Muscle of back (tissue), 13 donors: Measurements from ENCODE around the gene C9. TPM values are rescaled to one million over a fixed set of nuclear protein-coding genes. Genes with fewer than 3 reads are reported as not detected.
"Not testable (repeated sequence)": the region's sequence is repeated elsewhere in the genome, so short reads cannot be mapped to it uniquely, and the experiment has no call there.

Experiments
- DNase-seq, 3 donors: peaks; one replicate each; pipeline versions ENCODE4 v3.0.0 to v3.0.0-alpha.2; 2013
- long read RNA-seq, 9 donors: transcript quantifications; one replicate each; lab custom pipeline, GENCODE V29; 2026
- polyA plus RNA-seq, 10 donors: library from polyadenylated mRNA; unstranded; fragments of 120-200 nt; gene quantifications; one replicate each; pipeline ENCODE4 v1.2.1, GENCODE V29; 2013; ENCODE audit not compliant: insufficient read length in 10 of 10

The C9 gene
- polyA plus RNA-seq = under 1 TPM; 0.20 to 0.53 (median 0.43) TPM
- long read RNA-seq, donor 1 = 0 reads
- long read RNA-seq, donor 2 = 0 reads
- long read RNA-seq, donor 3 = 0 reads
- long read RNA-seq, donor 4 = 0 reads
- long read RNA-seq, donor 5 = 0 reads
- long read RNA-seq, donor 6 = 0 reads
- long read RNA-seq, donor 7 = 0 reads
- long read RNA-seq, donor 8 = 0 reads
- long read RNA-seq, donor 9 = 0 reads

DNA sequence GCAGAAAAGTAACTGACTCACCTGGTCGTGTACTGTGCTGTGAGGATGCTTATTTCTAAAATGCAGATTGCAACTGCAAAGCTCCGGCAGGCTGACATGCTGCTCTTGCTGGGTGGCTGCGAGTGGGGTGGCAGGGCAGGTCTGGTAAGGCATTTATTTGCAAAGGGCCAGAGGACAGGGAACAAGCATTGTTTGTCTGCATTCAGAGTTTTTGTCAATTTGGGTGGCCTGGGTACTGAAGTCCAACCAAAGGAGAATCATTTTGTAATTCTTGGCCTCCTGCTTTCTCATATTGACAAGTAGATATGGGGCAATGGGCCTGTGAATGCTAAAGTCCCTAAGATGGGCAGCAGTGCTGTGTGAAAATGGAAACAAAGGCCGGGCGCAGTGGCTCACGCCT, at the start of gene C9:
C9 (minus strand) TSS at position 129 of the 400 bp plus-strand sequence; CDS start at position 98, 31 bp downstream.
- DNase-seq = no peak

DNA sequence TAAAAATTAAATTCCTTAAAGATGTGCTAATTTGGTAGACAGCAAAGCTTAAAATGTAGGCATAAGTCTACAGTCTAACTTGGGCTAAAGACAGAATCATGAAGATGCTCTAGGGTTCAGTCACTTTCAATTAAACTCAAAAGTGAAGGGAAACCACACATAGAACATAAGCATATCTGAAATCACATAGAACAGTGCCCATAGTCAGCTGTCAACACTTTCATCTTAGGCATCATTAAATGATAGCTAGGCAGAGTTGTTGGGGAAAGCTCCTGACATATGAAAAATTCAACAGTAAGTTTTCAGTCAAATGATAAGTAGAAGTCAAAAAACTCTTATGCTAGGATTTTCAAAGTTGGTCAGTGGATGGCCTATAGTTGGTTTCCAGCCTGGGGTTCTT, 49.5 kb upstream of the C9 start:
- no peak for DNase-seq

DNA sequence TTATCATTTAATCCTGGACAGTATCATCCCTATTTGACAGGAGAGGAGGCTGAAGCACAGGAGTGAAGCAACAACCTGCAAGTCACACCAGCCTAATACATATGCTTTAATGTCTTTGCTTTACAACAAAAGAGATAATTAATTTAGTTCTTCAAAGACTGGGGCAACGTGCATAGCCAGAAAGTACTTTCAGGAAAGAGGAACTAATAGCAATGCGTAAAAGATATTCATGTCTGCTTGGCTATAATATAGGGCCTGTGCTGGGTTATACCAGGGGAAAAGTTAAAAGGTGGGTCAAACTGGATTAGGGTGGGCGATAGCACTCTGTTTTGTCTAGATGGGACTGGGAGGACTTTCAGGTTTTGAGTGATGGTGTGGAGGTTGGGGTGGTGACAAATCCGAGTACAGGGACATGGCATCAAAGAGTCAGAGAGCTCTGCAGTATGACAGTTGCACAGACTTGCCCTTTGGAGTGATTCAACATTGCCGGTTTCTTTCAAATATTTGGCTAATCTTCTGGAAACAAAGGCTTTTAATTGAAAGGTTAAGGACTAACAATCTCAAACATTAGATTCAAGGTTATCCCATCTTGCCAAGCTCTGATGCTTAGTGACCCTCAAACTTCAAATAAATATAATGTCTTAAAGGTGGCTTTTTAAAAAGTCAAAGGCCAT, 48.6 kb upstream of the C9 start:
- DNase-seq = no peak

DNA sequence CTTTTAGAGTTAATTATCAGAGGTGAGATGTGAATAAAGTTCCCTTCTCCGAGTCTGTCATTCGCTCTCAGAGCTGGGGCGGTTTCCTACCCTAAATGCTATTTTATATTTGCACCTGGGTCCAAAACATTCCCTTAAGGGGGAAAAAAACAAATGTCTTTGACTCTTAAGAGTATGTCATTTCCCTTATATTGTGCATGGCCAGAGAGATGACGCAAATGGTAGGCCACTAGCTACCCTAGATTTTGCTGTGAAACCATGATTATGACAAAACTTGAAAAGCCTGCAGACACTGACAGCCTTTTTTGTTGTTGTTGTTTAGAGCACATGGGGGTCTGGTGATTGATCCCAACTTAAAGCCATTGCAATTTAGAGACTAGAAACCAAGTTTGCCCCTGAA, 47.7 kb upstream of the C9 start:
- no peak for DNase-seq

DNA sequence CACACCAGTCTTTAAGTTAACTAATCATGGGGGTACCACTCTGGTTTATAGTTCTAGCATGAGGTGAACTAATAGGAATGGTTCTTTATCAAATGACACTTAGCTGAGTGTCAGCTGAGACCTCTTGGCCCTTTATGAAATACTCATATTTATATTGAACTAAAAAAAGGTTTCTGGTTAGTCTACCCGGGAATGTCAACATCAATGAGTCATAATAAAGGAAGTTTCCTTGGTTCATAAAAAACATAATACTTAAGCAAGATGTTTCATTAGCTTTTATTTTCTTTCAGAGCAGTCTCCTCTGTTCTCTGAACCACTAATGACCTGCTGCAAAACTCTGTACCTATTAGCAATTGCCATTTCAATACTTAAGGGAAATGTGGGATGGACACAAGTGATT, 46.8 kb upstream of the C9 start:
- peak in 1 of 3 donors; percentile 46 for DNase-seq

DNA sequence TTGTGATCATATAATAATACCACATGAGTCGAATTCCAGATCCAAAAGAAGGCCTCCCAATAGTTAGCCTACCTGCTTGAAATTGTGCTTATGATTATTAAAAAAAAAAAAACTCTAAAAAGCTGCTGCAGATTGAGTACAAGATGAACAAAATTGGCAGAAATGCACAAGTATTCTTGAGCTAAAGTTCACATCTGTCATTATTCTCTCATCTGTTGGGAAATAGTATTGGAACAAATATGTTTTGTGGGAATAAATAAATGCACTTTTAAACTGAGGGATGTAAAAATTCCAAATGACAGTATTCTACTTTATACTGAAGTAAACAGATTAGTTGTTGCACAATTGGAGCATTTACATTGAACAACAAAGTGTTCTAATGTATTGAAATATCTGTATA, 44.7 kb upstream of the C9 start:
- DNase-seq = peak in 1 of 3 donors; percentile 58

DNA sequence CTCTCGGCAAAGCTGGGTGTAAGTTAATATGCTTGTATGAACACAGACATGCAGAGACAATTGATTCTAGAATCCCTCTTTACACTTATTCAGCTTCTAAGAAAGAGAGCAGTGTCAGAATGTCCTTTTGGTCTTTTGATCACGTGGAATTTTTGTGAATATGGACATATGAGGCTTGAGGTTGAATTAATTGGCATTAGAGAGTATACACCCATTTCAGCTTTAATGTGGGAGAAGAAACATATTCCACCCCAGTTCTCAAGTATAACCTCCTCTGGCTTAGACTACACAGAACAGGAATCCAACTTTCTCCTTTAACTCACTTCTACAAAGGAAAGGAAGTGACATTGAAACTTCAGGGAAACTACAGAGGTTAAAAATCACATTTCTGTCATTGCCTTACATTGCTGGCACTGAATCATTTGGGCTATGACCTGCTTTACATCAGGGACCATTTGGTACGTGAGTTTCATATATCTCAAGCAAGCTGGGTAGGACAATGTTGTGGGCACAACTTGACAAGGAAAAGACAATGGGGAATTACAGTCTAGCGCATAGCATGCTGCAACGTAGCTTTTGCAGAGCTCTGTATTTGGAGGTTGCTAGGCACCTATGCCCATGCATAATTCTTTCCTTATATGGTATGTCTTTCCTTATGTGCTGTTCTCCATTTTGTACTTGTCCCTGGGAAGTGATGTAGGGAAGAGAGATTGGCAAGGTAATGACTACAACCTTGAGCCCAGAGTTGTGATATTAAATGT, 41.0 kb upstream of the C9 start:
- DNase-seq = no peak

DNA sequence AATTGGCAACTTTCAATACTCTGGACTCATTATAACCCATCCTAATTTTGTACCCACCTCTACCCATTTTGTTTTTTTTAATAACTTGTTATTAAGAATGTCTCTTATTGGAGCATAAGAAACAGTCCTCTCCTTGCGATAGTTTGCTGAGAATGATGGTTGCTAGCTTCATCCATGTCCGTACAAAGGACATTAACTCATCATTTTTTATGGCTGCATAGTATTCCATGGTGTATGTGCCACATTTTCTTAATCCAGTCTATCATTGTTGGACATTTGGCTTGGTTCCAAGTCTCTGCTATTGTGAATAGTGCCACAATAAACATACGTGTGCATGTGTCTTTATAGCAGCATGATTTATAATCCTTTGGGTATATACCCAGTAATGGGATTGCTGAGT, 39.5 kb upstream of the C9 start:
- not testable (repeated sequence) for DNase-seq

DNA sequence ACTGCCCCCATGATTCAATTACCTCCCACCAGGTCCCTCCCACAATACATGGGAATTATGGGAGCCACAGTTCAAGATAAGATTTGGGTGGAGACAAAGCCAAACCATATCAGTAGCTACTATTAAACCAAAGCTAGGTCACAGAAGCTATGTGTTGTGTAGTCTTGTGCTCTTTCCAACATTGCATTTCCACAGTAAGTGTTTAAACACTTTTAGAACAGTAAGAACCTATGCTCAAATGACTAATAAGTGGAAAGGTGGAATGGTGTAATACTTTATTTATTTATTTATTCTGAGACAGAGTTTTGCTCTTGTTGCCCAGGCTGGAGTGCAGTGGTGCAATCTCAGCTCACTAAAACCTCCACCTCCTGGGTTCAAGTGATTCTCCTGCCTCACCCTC, 37.8 kb upstream of the C9 start:
- DNase-seq = not testable (repeated sequence)

DNA sequence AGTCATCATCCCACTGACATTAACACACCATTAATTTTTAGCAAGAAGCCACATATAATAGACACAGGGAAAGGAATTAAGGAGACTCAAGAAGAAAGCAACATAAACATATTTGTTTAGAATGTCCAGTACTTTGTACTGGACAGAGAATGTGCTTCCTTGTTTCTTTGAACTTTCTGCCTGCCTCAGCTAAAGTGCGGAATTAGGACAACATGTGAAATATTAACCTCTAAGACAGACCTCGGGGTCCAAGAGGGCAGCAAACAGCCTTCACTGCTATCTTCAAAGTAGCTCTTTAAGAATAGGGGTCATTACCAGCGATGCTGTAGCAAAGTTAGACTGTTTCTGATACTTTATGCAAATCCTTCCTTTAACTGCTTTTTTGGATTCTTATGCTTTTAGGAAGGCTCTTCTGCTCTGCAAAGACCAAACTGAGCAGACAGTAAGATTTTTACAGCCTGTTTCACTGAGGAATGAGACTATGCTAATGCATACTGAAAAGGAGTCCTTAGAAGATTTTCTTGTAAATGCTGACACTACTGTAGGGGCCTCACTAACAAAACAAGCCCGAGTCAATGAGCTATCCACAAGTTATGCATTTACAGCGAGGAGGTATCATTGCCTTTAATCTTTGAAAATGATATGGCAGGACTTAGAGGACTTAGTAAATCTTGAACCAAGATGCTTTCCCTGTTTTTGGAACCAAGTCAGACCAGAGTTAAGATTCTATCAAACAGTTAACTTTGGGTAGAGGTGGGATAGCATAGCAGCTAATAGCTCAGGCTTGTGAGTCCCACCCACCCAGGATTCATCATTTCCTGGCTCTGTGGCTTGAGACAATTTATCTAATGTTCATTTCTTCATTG, 36.7 kb upstream of the C9 start:
- DNase-seq = peak in 1 of 3 donors; percentile 32

DNA sequence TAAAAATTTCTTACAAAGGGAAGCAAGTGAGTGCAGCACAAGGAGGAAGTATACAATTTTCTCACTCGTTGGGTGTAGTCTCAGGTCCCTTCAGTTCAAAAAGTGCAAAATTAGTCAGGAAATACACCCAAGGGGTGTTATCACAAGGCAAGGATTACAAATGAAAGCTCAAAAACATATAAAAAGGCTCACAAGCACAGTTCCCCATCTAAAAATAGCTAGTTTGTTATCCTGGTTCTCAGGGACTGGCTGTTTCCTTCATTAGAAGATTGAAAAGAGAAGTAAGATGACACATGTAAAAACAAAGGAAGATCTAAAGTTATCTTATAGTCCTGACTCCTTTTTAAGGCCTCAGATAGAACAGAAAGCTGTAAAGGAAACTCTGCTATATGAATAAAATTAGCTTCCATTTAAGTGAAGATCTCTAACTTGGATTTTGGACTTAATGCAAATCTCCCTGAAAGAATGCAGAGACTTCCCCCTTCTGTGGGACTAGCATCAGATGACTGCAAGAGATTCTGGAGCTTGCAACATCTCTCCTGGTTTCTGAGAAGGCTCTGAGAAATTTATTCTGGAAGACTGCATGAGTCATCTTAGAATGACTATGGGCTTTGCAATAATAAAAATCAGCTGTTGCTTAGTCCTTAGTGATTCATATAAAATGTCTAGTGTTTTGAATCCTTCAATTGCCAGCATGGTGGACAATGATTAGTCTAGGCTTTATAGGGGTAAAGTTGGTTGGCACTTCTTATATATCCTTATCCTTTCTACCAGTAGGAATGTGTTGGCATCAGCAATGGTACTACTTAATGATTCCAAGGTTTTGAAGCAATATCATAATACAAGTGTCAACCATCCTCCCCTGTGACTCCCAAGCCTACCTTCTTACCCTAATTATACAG, 35.1 kb upstream of the C9 start:
- peak in 2 of 3 donors; percentile 52 to 94 for DNase-seq

DNA sequence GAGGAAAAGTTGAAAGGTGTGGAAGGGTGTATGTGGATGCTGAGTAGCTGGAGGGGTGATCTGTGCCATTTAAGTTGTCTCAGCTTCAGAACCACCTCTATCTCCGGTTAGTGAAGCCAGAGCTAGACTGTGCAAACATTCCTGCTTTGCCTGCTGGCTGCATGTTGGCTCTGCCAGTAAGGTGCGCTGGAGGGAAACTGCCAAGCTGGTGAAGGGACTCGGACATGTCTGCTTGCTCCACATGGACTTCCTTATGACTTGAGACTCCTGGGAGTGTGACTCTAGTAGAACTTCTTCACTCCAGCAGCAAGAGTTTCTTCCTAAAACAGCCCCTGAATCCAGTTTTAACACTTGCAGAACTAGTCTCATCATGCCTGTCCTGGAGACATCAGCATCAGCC, 32.5 kb upstream of the C9 start:
- DNase-seq = no peak

DNA sequence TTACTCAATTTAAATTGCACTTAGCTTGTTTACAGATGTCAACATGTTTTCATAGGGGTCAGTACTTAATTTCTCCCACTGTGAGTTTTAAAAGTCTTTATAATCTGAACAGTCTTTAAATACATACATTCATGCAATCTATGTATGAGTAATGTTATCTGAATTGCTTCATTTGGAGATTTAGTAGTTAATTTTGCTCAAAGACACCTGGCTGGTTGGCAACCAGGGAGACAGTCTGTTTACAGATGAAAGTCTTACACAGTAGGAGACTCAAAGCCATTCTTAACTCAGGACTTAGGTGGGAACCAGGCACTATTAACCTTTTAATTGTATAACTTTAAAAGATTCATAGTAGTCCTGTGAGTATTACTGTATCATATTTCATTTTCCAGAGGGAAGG, 31.2 kb upstream of the C9 start:
- no peak for DNase-seq

DNA sequence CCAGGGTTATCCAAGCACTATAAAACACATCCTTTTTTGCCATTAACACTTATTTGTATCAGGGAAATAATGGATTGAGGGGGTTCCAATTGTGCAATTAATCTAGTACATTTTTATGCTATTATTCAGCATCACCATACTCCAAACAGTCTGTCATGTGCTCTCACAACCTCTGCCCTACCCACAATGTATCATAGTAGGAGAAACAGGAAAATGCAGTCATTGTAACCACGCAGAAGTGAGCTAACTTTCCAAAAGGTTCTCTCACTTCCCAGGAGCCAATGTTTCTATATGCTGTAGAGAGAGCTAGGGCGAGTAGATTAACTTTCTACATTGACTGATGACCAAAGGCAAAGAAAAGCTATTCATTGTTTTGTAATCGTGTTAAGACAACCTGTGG, 30.7 kb upstream of the C9 start:
- DNase-seq = peak in 1 of 3 donors; percentile 47

DNA sequence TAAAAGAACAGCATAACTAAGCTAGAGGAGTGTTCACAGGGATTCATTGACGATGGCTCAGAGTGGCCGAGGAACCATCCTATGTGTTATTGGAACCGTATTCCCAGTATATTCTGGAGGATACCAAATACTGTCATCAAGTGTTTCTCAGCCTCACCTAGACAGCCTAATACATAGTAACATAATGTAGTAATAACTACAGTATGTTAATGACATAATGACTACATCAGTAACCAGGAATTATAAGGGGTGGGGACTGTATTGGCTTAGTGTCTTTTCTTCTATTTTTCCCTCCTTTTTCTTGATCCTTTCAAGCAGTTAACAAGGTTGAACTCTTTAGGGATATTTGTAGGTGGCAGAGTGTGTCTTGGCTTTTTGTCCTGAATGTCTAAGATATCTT, 26.6 kb upstream of the C9 start:
- DNase-seq = no peak

DNA sequence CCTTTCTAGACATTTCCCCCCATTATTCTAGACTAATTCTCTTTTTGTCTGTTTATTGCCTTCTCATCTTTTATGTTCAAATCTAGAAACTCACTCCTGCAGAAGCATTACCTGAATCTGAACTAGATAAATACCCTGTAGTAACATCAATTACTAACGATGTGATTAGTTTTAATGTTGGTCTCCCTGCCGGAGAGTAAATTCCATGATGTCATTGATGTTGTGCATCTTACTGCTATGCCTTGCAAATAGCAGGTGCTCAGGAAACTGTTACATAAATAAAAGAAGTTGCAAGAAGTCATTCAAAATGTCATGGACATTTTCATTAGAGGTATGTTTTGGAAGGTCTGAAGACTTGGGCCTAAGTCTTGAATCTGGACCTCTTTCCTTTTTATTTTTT, 23.0 kb upstream of the C9 start:
- no peak for DNase-seq

DNA sequence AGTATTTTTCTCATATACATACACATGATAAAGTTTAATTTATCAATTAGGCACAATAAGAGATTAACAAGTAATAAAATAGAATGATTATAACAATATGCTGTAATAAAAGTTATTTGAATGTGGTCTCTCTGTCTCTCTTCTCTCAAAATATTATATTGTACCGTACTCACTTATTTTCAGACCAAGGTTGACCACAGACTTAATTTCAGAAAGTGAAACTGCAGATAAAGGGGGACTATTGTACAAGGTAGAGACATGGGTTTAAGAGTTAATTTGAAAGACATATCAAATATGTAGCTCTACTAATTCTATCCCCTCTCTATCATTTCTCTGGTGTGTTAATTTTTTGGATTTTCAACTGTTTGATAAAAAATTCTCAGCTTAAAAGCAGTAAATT, 20.0 kb upstream of the C9 start:
- no peak for DNase-seq

DNA sequence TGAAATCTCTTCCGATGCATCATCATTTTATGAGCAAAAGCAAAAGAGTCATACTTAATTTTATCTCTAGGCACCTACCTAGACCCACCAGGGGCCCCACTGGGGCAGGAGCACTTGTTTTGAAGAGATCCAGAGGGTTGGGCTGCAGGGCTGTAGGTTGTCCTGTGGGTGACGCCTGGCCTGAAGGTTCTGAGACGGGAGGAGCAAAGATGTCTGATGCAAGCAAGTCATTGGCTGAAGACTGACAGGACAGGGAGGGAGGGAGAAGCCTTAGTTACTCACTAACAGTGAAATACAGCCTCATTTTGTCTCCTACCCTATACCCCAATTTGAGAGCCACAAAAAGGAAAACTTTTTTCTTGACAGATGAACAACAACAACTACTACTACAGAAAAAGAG, 17.1 kb upstream of the C9 start:
- DNase-seq = no peak

DNA sequence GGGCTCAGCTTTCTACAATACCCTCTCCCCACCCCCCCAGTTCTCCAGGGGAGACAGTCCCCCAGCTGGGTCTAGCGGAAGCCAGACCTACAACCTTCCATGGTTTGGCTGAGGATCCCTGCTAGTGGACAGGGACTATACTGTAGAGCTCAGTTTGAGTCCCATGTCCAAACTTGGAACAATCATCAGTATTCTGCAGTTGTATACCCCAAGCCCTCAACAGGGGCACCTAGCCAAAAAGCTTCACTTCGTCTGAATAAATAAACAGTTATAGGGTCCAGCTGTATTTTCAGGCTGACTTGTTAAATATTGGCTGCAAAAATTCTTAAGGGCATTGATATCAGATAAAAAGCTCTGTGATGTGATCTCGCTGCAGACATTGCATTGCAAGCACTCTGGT, 15.4 kb upstream of the C9 start:
- DNase-seq = peak; percentile 45 to 91 (median 75)

DNA sequence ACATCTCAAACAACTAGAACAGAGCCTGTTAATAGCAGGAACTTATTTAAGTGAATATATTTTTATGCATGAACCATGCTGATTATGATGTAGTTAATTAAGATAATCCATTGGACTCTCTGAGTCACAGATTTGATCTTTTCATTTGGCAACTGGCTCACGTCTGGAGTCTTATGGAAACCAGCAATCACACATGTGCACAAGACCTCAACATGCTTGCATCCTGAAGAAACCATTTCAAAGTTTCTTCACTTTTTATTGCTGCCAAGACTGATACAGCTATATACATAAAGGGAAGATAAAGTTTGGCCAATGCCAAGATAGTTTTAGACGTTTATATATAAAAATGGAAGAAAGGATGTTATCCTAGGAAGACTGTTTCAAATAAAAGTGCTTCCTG, 13.3 kb upstream of the C9 start:
- peak in 1 of 3 donors; percentile 14 for DNase-seq

DNA sequence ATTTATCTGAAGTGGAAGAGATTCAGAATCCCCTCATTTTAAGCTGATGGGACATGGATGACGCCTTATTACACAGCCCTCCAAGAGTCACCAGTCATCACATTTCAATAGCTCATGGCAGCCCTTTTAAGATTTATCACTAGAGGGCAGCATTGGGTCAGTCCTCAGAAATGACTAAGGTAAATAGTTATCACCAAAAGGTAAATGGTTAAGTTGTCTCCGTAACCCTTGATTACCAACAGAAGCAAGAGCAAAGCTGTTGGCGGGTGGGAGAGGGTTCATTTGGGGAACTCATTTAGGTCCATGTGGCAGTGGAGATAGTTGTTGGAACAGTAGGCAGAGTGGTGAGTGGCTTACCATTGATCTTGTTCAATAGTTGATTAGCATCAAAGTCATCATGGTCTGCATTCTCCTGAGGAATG, 12.0 kb upstream of the C9 start:
- peak; percentile 40 to 72 (median 55) for DNase-seq
